Measurements from ENCODE around the gene EMC9.

Gene EMC9

GRCh38 chr14:24141097-24141880 lies at the start of gene EMC9:
Gene EMC9 (minus strand): TSS chr14:24141591. CDS start chr14:24141304, 287 bp downstream.
- peak; percentile 90 for DNase-seq

GRCh38 chr14:24190416-24190815 lies 49.0 kb upstream of the EMC9 start:
- no peak for DNase-seq

- DNase-seq, result no peak
Measured at GRCh38 chr14:24189460-24189859, 48.1 kb upstream of the EMC9 start.

- no peak for DNase-seq
Measured at GRCh38 chr14:24189059-24189375, 47.6 kb upstream of the EMC9 start.

- peak; percentile 93 for DNase-seq
Measured at GRCh38 chr14:24188251-24189058, 47.1 kb upstream of the EMC9 start, which contains the start of gene IPO4. Gene IPO4 (minus strand): TSS chr14:24188816. CDS start chr14:24188787, 29 bp downstream.

- no peak for DNase-seq
Measured at GRCh38 chr14:24187539-24187915, 46.1 kb upstream of the EMC9 start.

- DNase-seq, result no peak
Measured at GRCh38 chr14:24186831-24187538, 45.6 kb upstream of the EMC9 start.

- no peak for DNase-seq
Measured at GRCh38 chr14:24185741-24186140, 44.4 kb upstream of the EMC9 start.

- DNase-seq, result no peak
Measured at GRCh38 chr14:24185026-24185425, 43.6 kb upstream of the EMC9 start.

- DNase-seq, result no peak
Measured at GRCh38 chr14:24184104-24184970, 42.9 kb upstream of the EMC9 start.

GRCh38 chr14:24183014-24183481 lies 41.7 kb upstream of the EMC9 start:
- no peak for DNase-seq

- no peak for DNase-seq
Measured at GRCh38 chr14:24182110-24182882, 40.9 kb upstream of the EMC9 start.

GRCh38 chr14:24181371-24182077 lies 40.1 kb upstream of the EMC9 start:
- DNase-seq, result no peak

GRCh38 chr14:24179961-24180796 lies 38.8 kb upstream of the EMC9 start:
- DNase-seq, result no peak

- no peak for DNase-seq
Measured at GRCh38 chr14:24179294-24179960, 38.0 kb upstream of the EMC9 start.

- DNase-seq, result no peak
Measured at GRCh38 chr14:24178399-24179178, 37.2 kb upstream of the EMC9 start.

- no peak for DNase-seq
Measured at GRCh38 chr14:24177891-24178290, 36.5 kb upstream of the EMC9 start.

GRCh38 chr14:24177041-24177825 lies 35.8 kb upstream of the EMC9 start:
- no peak for DNase-seq
